ENCODE data around the gene RAB3GAP1.

GRCh38 chr2:135189148-135189547 lies 137.1 kb downstream of the RAB3GAP1 start:
- TF ChIP-seq CTCF (conservative IDR thresholded peaks at IDR 0.05) (no peak), EZH2 (IDR thresholded peaks at IDR 0.05; ENCODE audit: low read depth) (no peak)
